NK-92 treated with Interleukin-12 subunit alpha and Interleukin-12 subunit beta, amount 100 ng/mL, for 24 hours (cell line): ENCODE data around the gene AGRN.
"Not testable (repeated sequence)": the region's sequence is repeated elsewhere in the genome, so short reads cannot be mapped to it uniquely, and the experiment has no call there.

ENCODE experiments used
- DNase-seq: peaks from one replicate; lab custom pipeline; 2025; lab: John Stamatoyannopoulos, UW

AGRN gene

GRCh38 chr1:1021010-1021919, 1.3 kb downstream of the AGRN start:
- DNase-seq, result no peak

GRCh38 chr1:1021920-1022259, 2.0 kb downstream of the AGRN start:
- no peak for DNase-seq

- DNase-seq, result no peak
These were observed 2.5 kb downstream of the AGRN start for GRCh38 chr1:1022302-1023009.

DNA sequence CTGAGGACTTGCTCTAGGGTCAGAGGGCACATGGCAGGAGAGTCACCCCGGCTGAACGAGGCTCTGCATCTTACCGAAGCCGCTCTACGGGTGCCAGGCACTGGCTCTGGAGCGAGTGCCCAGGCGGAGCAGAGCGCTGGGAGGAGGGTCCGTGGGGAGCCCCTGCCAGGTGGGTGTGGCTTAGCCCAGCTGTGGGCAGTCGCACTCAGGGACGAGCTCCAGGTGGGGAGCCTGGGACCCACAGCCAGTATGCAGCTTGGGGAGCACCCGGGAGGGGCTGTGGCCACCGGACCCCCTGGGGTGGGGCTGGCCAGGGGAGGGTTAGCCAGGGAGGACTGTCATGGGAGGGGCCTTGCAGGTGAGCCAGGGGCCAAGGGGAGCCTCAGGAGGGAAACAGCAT, 3.8 kb downstream of the AGRN start:
- DNase-seq, result no peak

DNA sequence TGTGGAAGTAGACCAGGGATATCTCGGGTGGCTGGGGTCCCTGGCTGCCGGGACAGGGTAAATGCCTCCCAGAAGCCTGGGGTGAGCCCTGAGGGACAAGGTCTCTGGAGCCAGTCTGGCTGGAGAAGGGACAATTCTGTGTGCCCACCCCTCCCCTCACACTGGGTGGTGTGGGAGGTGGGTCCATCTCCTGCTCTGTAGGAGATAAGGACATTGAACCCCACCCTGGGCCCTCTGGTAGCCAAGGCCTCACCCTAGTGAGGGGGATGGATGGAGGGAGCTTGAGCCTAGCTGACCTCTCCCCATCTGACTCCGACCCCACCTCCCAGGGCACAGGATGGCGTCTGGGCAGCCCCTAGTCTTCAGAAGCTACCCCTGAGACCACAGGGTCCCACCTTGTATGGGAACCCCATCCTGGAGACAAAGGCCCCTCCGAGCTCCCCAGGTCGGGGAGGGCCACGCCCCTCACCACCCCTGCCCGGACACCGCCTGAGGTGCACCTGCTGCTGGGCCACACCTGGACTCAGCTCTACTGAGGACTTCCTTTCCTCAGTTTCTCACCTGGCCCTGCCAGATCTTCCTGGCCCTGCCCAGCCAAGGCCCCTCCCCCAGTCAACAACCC, 4.3 kb downstream of the AGRN start:
- no peak for DNase-seq

GRCh38 chr1:1024771-1025699, 5.1 kb downstream of the AGRN start:
- DNase-seq, result no peak

DNA sequence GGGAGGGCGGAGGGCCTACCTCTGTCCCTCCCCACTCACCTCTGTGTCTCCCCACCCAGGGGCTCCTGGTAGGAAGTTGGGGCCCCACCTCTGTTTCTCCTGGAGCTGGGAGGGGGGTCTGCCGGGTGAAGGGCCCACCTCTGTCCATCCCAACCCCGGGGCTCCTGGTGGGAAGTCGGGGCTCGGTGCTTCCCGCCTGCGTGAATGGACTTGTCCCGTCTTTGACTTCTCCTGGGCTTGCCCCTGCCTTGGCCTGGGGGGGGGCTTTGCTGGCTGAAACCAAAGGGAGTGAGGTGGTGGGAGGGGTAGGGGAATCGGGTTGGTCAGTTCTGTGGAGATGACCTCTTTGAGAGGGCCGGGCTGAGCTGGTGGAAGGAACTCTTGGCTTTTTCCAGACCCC, 5.8 kb downstream of the AGRN start:
- DNase-seq, result no peak

GRCh38 chr1:1026599-1027413, 6.9 kb downstream of the AGRN start:
- no peak for DNase-seq

DNA sequence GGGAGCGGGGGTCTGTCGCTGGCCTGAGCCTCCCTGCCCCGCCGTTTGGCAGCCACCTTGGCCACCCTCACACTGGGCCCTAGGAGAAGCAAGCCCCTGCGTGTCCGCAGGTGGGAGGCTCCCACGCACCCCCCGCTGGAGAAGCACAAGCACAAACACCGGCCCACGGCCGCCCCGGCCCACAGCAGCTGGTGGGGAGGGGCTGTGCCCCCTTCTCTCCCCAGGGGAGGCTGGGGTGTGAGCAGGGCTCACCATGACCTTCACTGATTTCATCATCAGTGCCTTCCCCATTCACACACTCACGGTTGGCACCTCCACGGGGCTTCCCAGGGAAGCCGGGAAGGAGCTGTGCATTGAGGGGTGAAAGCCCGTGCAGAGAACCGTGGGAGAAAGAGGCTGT, 7.9 kb downstream of the AGRN start:
- DNase-seq, result no peak

DNA sequence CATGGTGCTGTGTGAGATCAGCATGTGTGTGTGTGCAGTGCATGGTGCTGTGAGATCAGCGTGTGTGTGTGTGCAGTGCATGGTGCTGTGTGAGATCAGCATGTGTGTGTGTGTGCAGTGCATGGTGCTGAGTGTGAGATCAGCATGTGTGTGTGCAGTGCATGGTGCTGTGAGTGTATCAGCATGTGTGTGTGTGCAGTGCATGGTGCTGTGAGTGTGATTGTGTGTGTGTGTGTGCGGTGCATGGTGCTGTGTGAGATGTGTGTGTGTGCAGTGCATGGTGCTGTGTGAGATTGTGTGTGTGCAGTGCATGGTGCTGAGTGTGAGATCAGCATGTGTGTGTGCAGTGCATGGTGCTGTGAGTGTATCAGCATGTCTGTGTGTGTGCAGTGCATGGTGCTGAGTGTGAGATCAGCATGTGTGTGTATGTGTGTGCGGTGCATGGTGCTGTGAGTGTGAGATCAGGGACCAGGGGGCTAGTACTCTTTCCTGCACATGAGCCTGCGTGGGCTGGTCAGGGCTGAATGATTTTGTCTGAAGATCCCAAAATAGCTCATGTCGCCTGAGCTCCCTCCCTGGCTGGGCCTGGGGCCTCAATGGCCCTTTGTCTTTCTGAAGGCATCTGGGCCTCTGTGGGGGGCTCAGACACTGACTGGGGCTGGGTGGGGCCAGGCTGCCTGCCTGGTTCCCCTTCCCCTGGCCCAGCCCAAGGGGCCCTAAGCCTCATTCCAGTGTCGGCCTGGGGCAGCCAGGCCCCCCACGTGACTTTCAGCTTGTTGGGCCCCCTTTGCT, 11.1 kb downstream of the AGRN start:
- DNase-seq, result not testable (repeated sequence)

DNA sequence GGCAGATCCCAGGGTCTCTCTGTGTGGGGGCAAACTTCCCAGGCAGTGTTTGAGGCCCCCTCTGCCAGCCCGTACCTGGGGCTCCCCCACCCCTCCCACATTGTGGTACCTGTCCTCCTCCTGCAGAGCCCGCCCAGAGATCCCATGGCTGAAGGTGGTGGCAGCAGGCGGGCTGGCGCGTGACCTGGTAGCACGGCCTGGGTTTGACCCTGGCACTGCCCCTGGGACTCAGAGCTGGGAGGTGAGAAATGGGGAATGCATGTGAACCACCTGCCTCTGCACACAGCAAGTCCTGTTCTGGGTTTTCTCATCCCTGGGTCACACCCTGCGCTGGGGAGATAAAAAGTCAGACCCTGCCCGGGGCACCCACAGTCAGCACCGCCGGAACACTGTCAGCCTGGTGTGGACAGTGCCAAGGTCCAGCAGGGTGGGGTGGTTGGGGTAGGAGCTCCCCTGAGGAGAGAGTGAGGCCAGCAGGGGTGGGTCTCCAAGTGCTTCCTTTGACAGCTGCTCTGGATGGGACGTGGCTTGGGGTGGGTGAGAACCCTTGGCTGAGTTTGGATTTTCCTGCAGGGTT, 11.8 kb downstream of the AGRN start:
- DNase-seq, result no peak

GRCh38 chr1:1032424-1032823, 12.5 kb downstream of the AGRN start:
- DNase-seq, result no peak

DNA sequence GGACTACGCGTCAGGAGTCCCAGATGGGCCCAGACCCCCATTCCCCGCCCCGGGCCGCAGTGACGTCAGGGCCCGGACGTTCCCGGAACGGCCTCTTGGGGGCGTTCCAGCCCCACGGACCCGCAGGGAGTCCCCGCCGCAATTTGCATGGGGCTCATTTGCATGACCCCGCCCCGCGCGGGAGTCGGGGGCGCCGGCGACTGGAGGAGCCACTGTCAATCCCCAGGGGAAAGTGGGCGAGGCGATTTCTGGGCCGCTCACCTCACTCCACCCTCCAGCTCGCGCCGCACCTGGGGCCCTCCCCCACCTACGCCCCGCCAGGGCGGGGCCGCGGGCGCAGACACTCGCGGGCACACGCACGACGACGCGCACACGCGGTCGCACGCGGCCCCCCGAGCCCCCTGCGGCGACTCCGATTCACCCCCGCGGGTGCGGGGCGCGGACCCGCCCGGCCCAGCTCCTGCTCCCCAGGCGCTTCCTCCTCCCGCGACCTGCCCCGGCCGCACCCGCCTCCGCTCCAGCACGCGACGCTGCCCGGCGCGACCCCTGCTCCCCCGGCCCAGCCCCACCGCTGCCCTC, 13.2 kb downstream of the AGRN start:
- DNase-seq, result no peak

GRCh38 chr1:1033731-1034438, 14.0 kb downstream of the AGRN start:
- no peak for DNase-seq

GRCh38 chr1:1034439-1034781, 14.5 kb downstream of the AGRN start:
- DNase-seq, result no peak

DNA sequence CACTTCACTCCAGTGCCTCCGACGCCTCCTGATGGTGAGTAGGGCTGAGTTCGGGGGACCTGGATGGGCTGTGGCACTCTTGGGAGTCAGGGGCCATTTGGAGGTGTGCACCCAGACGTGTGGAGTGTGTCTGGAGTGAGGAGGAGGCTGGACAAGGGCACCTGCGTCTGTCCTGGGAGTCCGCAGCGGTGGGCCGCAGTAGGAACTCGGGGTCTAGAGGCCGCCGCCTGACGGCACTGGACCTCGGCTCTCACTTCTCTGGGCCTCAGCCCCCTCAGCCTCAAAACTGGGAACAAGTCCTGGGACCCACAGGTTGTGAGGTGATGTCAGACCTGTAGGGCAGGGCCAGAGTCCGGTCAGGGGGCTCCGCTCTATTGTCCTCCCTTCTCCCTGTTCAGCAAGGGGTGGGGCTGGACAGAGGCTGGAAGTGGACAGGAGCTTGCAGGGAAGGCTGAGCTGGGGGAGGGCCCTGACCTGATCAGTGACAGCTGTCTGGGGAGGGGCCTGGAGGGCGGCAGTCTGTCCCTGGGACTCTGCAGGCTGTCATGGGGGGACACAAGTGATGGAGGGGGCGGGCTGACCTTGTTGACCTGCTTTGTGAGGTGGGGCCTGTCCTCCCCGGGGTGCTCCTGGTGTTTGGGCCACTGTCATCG, 15.5 kb downstream of the AGRN start:
- DNase-seq, result no peak

DNA sequence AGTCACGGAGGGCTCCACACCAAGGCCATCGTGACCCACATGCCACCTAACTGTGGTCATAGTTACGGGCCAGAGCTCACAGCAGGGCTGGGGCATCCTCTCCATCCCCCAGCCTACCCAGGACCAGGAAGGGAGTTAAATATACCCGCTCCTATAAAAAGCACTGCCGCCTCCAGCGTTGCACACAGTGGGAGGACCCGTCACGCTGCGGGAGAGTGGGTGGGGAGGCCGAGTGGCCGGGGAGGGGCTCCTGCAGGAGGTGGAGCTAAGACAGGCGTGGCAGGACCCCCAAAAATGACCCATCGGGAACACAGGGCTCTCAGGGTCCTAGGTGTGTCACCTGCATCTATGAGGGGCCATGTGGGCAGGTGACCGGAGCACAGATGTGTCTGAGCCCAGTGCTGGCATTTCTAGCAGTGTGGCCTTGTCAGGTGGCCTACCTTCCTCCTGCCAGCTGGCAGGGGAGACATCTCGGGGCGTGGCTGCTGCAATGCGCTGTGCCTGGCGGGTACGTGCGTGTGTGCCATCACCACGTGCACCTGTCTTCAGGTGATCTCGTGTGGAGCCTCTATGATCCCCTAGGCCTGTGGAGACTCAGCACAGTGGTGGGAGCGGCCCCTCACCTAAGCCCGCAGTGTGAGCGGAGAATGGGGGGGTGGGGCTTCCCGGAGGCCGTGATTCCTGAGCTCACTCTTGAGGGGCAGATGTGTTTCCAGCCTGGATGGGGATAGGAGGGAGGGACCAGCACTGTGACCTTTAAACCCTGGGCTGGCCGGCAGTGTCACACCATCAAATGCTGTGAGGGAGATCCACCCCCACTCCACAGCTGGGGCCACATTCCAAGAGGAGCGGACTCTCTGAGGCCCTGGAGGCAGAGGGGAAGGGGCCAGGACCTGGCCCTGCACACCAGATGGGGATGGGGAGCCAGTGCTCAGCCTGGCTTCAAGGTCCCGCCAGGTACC, 17.7 kb downstream of the AGRN start:
- no peak for DNase-seq
